H4 (cell line): ENCODE measurements around the gene GNA15. TPM values are rescaled to one million over a fixed set of nuclear protein-coding genes. Genes with fewer than 3 reads are reported as not detected.

ENCODE experiments used
- DNase-seq: peaks from one replicate; pipeline ENCODE4 v3.0.0-alpha.2; 2015; ENCODE audit warnings: low spot score
- total RNA-seq: library from RNA; depleted of rRNA; stranded (reverse); fragments of >200 nt; shearing (Covaris generic); gene quantifications from 2 replicates; pipeline ENCODE4 v1.2.3, GENCODE V29; 2014; rRNA removed

GNA15 gene
- total RNA-seq, 1 experiment from 2014 or later = not detected

GRCh38 chr19:3208317-3209207 is 72.7 kb downstream of the GNA15 start:
- no peak for DNase-seq

DNA sequence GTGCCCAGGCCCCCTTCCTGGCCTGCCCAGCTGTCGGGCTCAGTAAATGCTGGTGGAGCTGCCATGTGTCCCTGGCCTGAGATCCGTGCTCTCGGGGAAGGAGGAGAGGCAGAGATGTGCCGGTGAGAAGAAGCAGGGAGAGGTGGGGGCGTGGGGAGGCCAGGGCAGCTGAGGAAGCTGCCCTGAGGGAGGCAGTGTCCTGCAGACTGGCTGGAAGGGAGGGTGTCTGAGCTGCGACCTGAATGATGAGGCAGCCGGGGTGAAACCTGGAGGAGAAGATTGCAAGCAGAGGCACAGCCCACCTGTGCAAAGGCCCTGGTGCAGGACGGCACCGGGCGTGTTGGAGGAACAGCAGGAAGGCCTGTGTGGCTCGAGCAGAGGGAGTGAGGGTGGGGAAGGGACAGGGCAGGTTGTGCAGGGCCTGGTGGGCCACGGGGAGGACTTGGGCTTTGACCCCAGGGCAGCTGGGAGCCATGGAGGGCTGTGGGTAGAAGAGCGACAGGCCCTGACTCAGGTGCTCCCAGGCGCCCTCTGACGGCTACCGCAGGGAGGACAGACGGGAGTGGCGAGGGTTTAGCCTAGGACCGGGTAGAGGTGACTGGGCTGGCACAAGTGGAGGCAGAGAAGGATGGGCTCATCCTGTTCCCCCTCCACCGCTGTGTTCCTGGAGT is 74.6 kb downstream of the GNA15 start:
- DNase-seq = peak; percentile 22

- DNase-seq = no peak
Observed at GRCh38 chr19:3211191-3211590, 75.4 kb downstream of the GNA15 start.

DNA sequence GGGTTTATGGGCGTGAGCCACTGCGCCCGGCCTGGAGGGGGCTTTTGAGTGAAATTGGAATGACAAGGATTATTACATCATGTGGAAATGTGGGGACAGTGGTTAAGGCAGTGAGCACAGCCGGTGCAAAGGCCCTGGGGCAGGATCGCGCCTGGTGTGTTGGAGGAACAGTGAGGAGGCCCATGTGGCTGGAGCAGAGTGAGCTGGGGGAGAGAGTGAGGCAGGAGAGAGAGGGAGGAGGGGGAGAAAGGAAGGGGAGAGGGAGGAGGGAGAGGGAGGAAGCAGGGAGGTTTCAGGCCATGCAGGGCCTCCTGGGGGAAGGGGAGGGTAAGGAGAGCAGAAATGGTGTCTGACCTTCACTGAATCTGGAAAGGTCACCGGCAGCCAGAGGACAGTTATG is 77.3 kb downstream of the GNA15 start:
- DNase-seq = no peak

Other genes starting within 250 kb of the GNA15 start
- gene ZNF57, start 235.1 kb upstream of the GNA15 start, total RNA-seq = 3.4 and 7.3 TPM in 2 replicates
- 3.7 and 4.0 TPM in 2 replicates for gene ZNF77, start 191.1 kb upstream of the GNA15 start, total RNA-seq
- 1.5 and 2.7 TPM in 2 replicates for gene TLE6, start 158.5 kb upstream of the GNA15 start, total RNA-seq
- gene TLE2, start 106.8 kb upstream of the GNA15 start, total RNA-seq = 3.0 and 3.5 TPM in 2 replicates
- 136 and 167 TPM in 2 replicates for gene TLE5, start 73.5 kb upstream of the GNA15 start, total RNA-seq
- gene GNA11, start 41.7 kb upstream of the GNA15 start, total RNA-seq = 16.5 and 20.5 TPM in 2 replicates
- gene S1PR4, start 42.7 kb downstream of the GNA15 start, total RNA-seq = not detected in 2 replicates
- gene NCLN, start 49.9 kb downstream of the GNA15 start, total RNA-seq = 33.7 and 35.0 TPM in 2 replicates
- 0.29 and 0.60 TPM in 2 replicates for gene CELF5, start 88.6 kb downstream of the GNA15 start, total RNA-seq
- gene NFIC, start 230.6 kb downstream of the GNA15 start, total RNA-seq = 19.8 and 20.0 TPM in 2 replicates